ENCODE measurements around the gene PNMA8A.

PNMA8A gene

GRCh38 chr19:46472592-46472991 is 1.2 kb upstream of the PNMA8A start:
- DNase-seq = no peak
- in situ Hi-C loops (cut with MboI; ENCODE audit: low pct_unique_long_range_greater_than_20kb, low sequenced_read_pairs) = no loop called here

- in situ Hi-C loops (cut with MboI; ENCODE audit: low pct_unique_long_range_greater_than_20kb, low sequenced_read_pairs) = no loop called here
- no peak for DNase-seq
These were observed 614 bp upstream of the PNMA8A start for GRCh38 chr19:46471811-46472543.

GRCh38 chr19:46470376-46470775 is 987 bp downstream of the PNMA8A start:
- DNase-seq = no peak
- in situ Hi-C loops (cut with MboI; ENCODE audit: low pct_unique_long_range_greater_than_20kb, low sequenced_read_pairs) = no loop called here

- no peak for DNase-seq
- in situ Hi-C loops (cut with MboI; ENCODE audit: low pct_unique_long_range_greater_than_20kb, low sequenced_read_pairs) = no loop called here
These were observed 1.7 kb downstream of the PNMA8A start for GRCh38 chr19:46469541-46470185.

DNA sequence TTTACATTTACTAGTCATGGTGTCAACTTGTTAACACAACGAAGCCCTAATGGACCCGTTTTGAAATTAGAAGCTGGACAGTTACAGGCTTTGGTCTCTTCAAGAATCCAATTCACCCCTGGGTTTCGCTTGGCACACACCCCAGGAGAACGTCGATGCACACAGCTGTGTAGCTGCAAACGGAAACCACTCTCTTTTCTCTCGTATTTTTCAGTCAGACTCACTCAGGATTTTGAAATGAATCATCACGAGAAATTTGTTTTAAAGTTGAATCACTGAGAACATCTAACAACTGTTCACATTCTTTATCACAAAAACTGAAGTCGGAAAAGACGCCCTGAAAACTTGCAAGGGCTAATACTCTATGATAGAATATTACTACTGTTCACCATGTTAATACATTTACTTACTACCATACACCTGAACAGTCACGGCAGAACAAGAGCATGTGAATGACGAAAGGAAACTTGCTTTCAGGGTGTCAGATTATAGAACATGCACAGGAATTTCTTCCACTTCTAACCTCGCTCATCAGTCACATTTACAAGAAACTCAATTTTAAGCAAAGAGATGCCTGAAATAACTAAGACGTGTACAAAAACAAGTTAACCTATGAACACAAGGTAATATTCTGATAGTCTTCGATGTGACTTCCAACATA is 4.7 kb downstream of the PNMA8A start:
- in situ Hi-C loops (cut with MboI; ENCODE audit: low pct_unique_long_range_greater_than_20kb, low sequenced_read_pairs) = no loop called here

DNA sequence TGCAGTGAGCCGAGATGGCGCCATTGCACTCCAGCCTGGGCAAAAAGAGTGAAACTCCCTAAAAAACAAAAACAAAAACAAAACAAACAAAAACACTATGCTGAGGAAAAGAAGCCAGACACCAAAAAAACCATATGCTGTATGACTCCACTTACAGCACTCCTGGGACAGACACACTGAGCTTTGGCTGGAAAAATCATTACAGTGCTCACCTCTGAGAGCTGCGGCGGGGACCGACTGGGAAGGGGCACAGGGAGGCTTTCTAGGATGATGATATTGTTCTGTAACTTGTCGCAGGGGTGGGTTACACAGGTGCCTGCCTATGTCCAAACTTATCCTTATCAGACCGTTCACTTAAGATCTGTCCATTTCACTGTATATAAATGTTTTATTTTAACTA is 7.8 kb downstream of the PNMA8A start:
- DNase-seq = no peak
- in situ Hi-C loops (cut with MboI; ENCODE audit: low pct_unique_long_range_greater_than_20kb, low sequenced_read_pairs) = no loop called here

More for the DNA sequence above, 4.7 kb downstream of the PNMA8A start:
- DNase-seq = no peak

GRCh38 chr19:46461537-46461936 is 9.8 kb downstream of the PNMA8A start:
- no peak for DNase-seq
- in situ Hi-C loops (cut with MboI; ENCODE audit: low pct_unique_long_range_greater_than_20kb, low sequenced_read_pairs) = no loop called here

GRCh38 chr19:46460981-46461380 is 10.4 kb downstream of the PNMA8A start:
- no peak for DNase-seq
- in situ Hi-C loops (cut with MboI; ENCODE audit: low pct_unique_long_range_greater_than_20kb, low sequenced_read_pairs) = no loop called here

DNA sequence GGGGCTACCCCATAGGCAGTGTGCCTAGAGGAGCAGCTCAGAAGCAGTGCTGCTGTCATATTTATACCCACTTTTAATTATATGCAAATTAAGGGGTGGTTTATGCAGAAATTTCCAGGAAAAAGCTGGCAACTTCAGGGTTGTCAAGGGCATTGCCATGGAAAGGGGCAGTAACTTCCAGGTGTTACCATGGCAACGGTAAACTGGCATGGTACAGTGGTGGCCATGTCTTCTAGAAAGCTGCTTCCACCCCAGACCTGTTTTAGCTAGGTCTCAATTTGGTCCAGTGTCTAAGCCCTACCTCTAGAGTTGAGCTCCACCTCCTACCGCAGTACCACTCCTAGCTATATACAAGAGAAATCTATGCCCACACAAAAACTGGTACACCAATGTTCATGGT is 11.3 kb downstream of the PNMA8A start:
- in situ Hi-C loops (cut with MboI; ENCODE audit: low pct_unique_long_range_greater_than_20kb, low sequenced_read_pairs) = no loop called here
- DNase-seq = no peak

- DNase-seq = no peak
- in situ Hi-C loops (cut with MboI; ENCODE audit: low pct_unique_long_range_greater_than_20kb, low sequenced_read_pairs) = no loop called here
These were observed 14.4 kb downstream of the PNMA8A start for GRCh38 chr19:46456930-46457329.

DNA sequence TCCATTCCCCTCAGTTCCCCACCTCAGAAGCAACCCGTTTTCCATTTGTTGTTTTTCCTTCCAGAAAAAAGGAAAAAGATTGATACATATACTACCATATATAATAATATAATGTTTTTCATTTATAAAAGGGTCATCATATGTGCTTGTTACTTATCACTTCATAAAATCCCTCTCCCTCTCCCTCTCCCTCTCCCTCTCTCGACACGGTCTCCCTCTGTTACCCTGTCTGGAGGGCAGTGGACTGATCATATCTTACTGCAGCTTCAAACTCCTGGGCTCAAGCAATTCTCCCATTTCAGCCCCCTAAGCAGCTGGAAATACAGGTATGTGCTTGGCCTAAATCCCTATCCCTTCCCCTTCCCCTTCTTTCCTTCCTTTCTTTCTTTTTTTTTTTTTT is 17.1 kb downstream of the PNMA8A start:
- DNase-seq = no peak
- in situ Hi-C loops (cut with MboI; ENCODE audit: low pct_unique_long_range_greater_than_20kb, low sequenced_read_pairs) = no loop called here

DNA sequence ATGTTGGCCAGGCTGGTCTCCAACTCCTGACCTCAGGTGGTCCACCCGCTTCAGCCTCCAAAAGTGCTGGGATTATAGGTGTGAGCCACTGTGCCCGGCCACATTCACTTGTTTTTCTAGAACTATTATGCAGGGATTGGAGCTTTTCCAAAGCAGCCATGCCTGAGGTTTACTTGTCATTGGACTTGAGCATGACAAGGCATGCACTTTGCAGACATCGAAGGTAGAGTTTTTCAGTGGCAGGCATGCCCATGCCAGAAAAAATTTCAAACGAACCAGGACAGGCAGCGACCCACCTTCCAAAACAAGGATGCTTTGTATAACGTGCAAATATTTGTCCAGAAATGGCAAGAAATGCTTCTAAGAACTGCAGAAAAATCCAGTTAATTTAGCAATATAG is 17.7 kb downstream of the PNMA8A start:
- in situ Hi-C loops (cut with MboI; ENCODE audit: low pct_unique_long_range_greater_than_20kb, low sequenced_read_pairs) = no loop called here
- no peak for DNase-seq

- no peak for DNase-seq
- in situ Hi-C loops (cut with MboI; ENCODE audit: low pct_unique_long_range_greater_than_20kb, low sequenced_read_pairs) = no loop called here
These were observed 19.2 kb downstream of the PNMA8A start for GRCh38 chr19:46452186-46452585.

- DNase-seq = no peak
- in situ Hi-C loops (cut with MboI; ENCODE audit: low pct_unique_long_range_greater_than_20kb, low sequenced_read_pairs) = no loop called here
These were observed 20.0 kb downstream of the PNMA8A start for GRCh38 chr19:46451352-46451751.

GRCh38 chr19:46450737-46451136 is 20.6 kb downstream of the PNMA8A start:
- no peak for DNase-seq
- in situ Hi-C loops (cut with MboI; ENCODE audit: low pct_unique_long_range_greater_than_20kb, low sequenced_read_pairs) = no loop called here

DNA sequence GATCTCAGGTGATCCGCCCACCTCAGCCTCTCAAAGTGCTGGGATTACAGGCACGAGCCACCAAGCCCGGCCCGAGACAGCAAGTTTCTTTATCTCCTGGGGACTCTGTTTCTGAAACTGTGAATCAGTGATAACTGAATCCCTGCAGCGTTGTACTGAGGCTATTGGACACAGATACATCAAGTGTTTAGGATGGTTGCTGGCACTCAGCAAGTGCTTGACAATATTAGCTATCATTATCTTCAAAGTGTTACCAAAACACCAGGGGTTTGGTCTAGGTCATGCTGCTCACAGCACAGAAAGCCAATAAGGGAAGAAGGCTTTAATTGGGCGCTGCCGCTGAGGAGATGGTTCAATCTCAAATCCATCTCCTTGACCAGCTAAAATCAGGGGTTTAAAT is 22.1 kb downstream of the PNMA8A start:
- in situ Hi-C loops (cut with MboI; ENCODE audit: low pct_unique_long_range_greater_than_20kb, low sequenced_read_pairs) = no loop called here
- no peak for DNase-seq

- no peak for DNase-seq
- in situ Hi-C loops (cut with MboI; ENCODE audit: low pct_unique_long_range_greater_than_20kb, low sequenced_read_pairs) = no loop called here
These were observed 22.8 kb downstream of the PNMA8A start for GRCh38 chr19:46448601-46449000.

- in situ Hi-C loops (cut with MboI; ENCODE audit: low pct_unique_long_range_greater_than_20kb, low sequenced_read_pairs) = no loop called here
- DNase-seq = no peak
These were observed 23.5 kb downstream of the PNMA8A start for GRCh38 chr19:46447824-46448223.

- DNase-seq = no peak
- in situ Hi-C loops (cut with MboI; ENCODE audit: low pct_unique_long_range_greater_than_20kb, low sequenced_read_pairs) = no loop called here
These were observed 24.4 kb downstream of the PNMA8A start for GRCh38 chr19:46447006-46447405.

DNA sequence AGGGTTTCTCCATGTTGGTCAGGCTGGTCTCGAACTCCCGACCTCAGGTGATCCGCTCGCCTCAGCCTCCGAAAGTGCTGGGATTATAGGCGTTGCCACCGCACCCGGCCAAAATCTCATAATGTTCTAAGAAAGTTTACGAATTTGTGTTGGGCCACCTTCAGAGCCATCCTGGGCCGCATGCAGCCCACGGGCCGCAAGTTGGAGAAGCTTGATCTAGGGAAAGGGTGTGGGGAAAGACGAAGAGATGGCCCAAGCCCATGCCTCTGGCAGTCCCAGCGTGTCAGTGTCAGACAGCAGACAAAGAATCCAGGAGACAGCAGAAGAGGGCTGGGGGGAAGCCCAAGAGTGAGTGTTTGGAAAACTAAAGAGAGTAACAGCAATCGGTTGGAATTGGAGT is 25.3 kb downstream of the PNMA8A start:
- in situ Hi-C loops (cut with MboI; ENCODE audit: low pct_unique_long_range_greater_than_20kb, low sequenced_read_pairs) = no loop called here
- no peak for DNase-seq

Data from KBM-7 (cell line).